GM19193 (cell line): ENCODE results near the gene TRAPPC12.

Source experiments
- POLR2A ChIP-seq: IDR thresholded peaks from 4 replicates; pipeline ENCODE4 v1.6.1; 2011; ENCODE audit not compliant: insufficient read depth, insufficient read length; ENCODE audit errors: extremely low read depth

The TRAPPC12 gene

GRCh38 chr2:3463186-3463835 is 83.8 kb downstream of the TRAPPC12 start:
- TF ChIP-seq POLR2A, result no peak

- no peak for TF ChIP-seq POLR2A
Measured at GRCh38 chr2:3463944-3464343, 84.5 kb downstream of the TRAPPC12 start.

- no peak for TF ChIP-seq POLR2A
Measured at GRCh38 chr2:3464401-3465005, 85.0 kb downstream of the TRAPPC12 start.

GRCh38 chr2:3465328-3465727 is 85.8 kb downstream of the TRAPPC12 start:
- no peak for TF ChIP-seq POLR2A

GRCh38 chr2:3465844-3466481 is 86.5 kb downstream of the TRAPPC12 start:
- no peak for TF ChIP-seq POLR2A

- no peak for TF ChIP-seq POLR2A
Measured at GRCh38 chr2:3466482-3466863, 87.0 kb downstream of the TRAPPC12 start.

GRCh38 chr2:3466966-3467365 is 87.5 kb downstream of the TRAPPC12 start:
- TF ChIP-seq POLR2A, result no peak

- no peak for TF ChIP-seq POLR2A
Measured at GRCh38 chr2:3467654-3468053, 88.2 kb downstream of the TRAPPC12 start.

- TF ChIP-seq POLR2A, result no peak
Measured at GRCh38 chr2:3468296-3468988, 88.9 kb downstream of the TRAPPC12 start.

GRCh38 chr2:3469486-3469885 is 90.0 kb downstream of the TRAPPC12 start:
- no peak for TF ChIP-seq POLR2A

GRCh38 chr2:3470166-3470651 is 90.7 kb downstream of the TRAPPC12 start:
- no peak for TF ChIP-seq POLR2A

- TF ChIP-seq POLR2A, result no peak
Measured at GRCh38 chr2:3470856-3471737, 91.6 kb downstream of the TRAPPC12 start.

- TF ChIP-seq POLR2A, result no peak
Measured at GRCh38 chr2:3472296-3472695, 92.8 kb downstream of the TRAPPC12 start.

GRCh38 chr2:3472966-3473365 is 93.5 kb downstream of the TRAPPC12 start:
- TF ChIP-seq POLR2A, result no peak
